GM23338 (cell line): Measurements from ENCODE around the gene ANXA3. TPM values are rescaled to one million over a fixed set of nuclear protein-coding genes. Genes with fewer than 3 reads are reported as not detected.

Experiments
- ATAC-seq: fragments of 200-7000 bp; cut with Tn5 transposase; 3 replicates; pipeline ENCODE4 v1.9.1; 2020
- DNase-seq: peaks from one replicate; pipeline ENCODE4 v3.0.0-alpha.2; 2015; ENCODE audit warnings: low spot score
- H2AFZ ChIP-seq: fragments of 200-600 bp; sonication (generic); 2 replicates; pipeline ENCODE4 v1.8.0; 2016; ENCODE audit warnings: antibody characterized with exemption, mild to moderate bottlenecking, moderate library complexity
- H3F3A ChIP-seq: fragments of 200-600 bp; sonication (generic); replicated peaks from 2 replicates; pipeline ENCODE4 v1.8.0; 2017; ENCODE audit warnings: antibody characterized with exemption, mixed run types, low read depth
- H3K27ac ChIP-seq: fragments of 200-600 bp; sonication (generic); 2 replicates; pipeline ENCODE4 v1.6.1; 2016; ENCODE audit warnings: low read depth
- H3K27me3 ChIP-seq: fragments of 200-600 bp; sonication (generic); 2 replicates; pipeline ENCODE4 v1.8.0; 2016; ENCODE audit warnings: mild to moderate bottlenecking, mixed run types, moderate library complexity; ENCODE audit not compliant: insufficient read depth
- H3K36me3 ChIP-seq: fragments of 200-600 bp; sonication (generic); 2 replicates; pipeline ENCODE4 v1.8.0; 2016; ENCODE audit warnings: mild to moderate bottlenecking; ENCODE audit not compliant: insufficient read depth
- H3K4me1 ChIP-seq: fragments of 200-600 bp; sonication (generic); 2 replicates; pipeline ENCODE4 v1.8.0; 2016; ENCODE audit warnings: mild to moderate bottlenecking, moderate library complexity; ENCODE audit not compliant: insufficient read depth
- H3K4me2 ChIP-seq: fragments of 200-600 bp; sonication (generic); 2 replicates; pipeline ENCODE4 v1.7.1; 2017; ENCODE audit warnings: mixed run types
- H3K4me3 ChIP-seq: fragments of 200-600 bp; sonication (generic); 2 replicates; pipeline ENCODE4 v1.6.1; 2016; ENCODE audit warnings: mixed run types
- H3K79me2 ChIP-seq: fragments of 200-600 bp; sonication (generic); replicated peaks from 2 replicates; pipeline ENCODE4 v1.8.0; 2017; ENCODE audit warnings: mild to moderate bottlenecking; ENCODE audit not compliant: insufficient read depth
- H3K9me2 ChIP-seq: fragments of 200-600 bp; sonication (generic); 2 replicates; pipeline ENCODE4 v1.8.0; 2017; ENCODE audit not compliant: insufficient read depth
- H4K20me1 ChIP-seq: fragments of 200-600 bp; sonication (generic); replicated peaks from 2 replicates; pipeline ENCODE4 v1.8.0; 2017; ENCODE audit warnings: mild to moderate bottlenecking; ENCODE audit not compliant: insufficient read depth
- H3K27ac Mint-ChIP-seq: 2 replicates; pipeline ENCODE4 v1.8.0; 2020; ENCODE audit warnings: inconsistent platforms, mild to moderate bottlenecking, moderate library complexity, mixed read lengths
- H3K27me3 Mint-ChIP-seq: 3 replicates; pipeline ENCODE4 v1.8.0; 2022; ENCODE audit warnings: low read depth, mild to moderate bottlenecking, moderate library complexity, mixed read lengths, inconsistent platforms; ENCODE audit not compliant: insufficient read depth, poor library complexity
- H3K36me3 Mint-ChIP-seq: 3 replicates; pipeline ENCODE4 v1.8.0; 2021; ENCODE audit warnings: low read depth, mild to moderate bottlenecking, inconsistent platforms, moderate library complexity, mixed read lengths
- H3K4me1 Mint-ChIP-seq: 3 replicates; pipeline ENCODE4 v1.8.0; 2020; ENCODE audit warnings: mild to moderate bottlenecking, inconsistent platforms, mixed read lengths
- H3K4me3 Mint-ChIP-seq: 3 replicates; pipeline ENCODE4 v1.8.0; 2021; ENCODE audit warnings: moderate library complexity, mild to moderate bottlenecking, inconsistent platforms, mixed read lengths
- H3K9me3 Mint-ChIP-seq: 3 replicates; pipeline ENCODE4 v1.8.0; 2020; ENCODE audit warnings: moderate library complexity, mild to moderate bottlenecking, inconsistent platforms, mixed read lengths
- CREB1 ChIP-seq: fragments of 250-450 bp; sonication (Bioruptor Pico); IDR thresholded peaks from 2 replicates; pipeline ENCODE4 v1.5.0; 2020; ENCODE audit warnings: low read depth, mild to moderate bottlenecking, moderate library complexity
- JUNB ChIP-seq: IDR thresholded peaks from one replicate; pipeline ENCODE4 v1.6.1; 2016; ENCODE audit warnings: antibody characterized with exemption; ENCODE audit not compliant: unreplicated experiment
- POLR2AphosphoS5 ChIP-seq: IDR thresholded peaks from 2 replicates; pipeline ENCODE4 v1.6.1; 2016; ENCODE audit warnings: antibody characterized with exemption, low read depth
- ZNF114 ChIP-seq: fragments of 250-450 bp; sonication (Bioruptor Pico); IDR thresholded peaks from 2 replicates; pipeline ENCODE4 v1.5.0; 2020; ENCODE audit warnings: mild to moderate bottlenecking, moderate library complexity
- ZNF331 ChIP-seq: fragments of 250-450 bp; sonication (Bioruptor Pico); IDR thresholded peaks from 2 replicates; pipeline ENCODE4 v1.5.0; 2020; ENCODE audit warnings: low read depth, mild to moderate bottlenecking, moderate library complexity
- polyA plus RNA-seq: library from polyadenylated mRNA; unstranded; fragments of >200 nt; fragmentation: Nextera tagmentation; extraction: Ambion mirVana; gene quantifications from 2 replicates; pipeline ENCODE4 v1.2.1, GENCODE V29; 2016
- total RNA-seq: library from RNA; depleted of rRNA; stranded (reverse); fragments of >200 nt; shearing (Covaris generic); gene quantifications from 2 replicates; pipeline ENCODE4 v1.2.3, GENCODE V29; 2014
- TF ChIP-seq, protein P1 (sequence below): fragments of 250-450 bp; sonication (Bioruptor Pico); IDR thresholded peaks from 2 replicates; pipeline ENCODE4 v1.5.0; 2020; ENCODE audit warnings: mild to moderate bottlenecking, moderate library complexity
- TF ChIP-seq, protein P2 (sequence below): IDR thresholded peaks from 2 replicates; pipeline ENCODE4 v1.6.1; 2016; ENCODE audit warnings: antibody characterized with exemption

Gene ANXA3
- total and polyA plus RNA-seq, 2 experiments from 2014 or later: 20.3 to 31.5 TPM

DNA sequence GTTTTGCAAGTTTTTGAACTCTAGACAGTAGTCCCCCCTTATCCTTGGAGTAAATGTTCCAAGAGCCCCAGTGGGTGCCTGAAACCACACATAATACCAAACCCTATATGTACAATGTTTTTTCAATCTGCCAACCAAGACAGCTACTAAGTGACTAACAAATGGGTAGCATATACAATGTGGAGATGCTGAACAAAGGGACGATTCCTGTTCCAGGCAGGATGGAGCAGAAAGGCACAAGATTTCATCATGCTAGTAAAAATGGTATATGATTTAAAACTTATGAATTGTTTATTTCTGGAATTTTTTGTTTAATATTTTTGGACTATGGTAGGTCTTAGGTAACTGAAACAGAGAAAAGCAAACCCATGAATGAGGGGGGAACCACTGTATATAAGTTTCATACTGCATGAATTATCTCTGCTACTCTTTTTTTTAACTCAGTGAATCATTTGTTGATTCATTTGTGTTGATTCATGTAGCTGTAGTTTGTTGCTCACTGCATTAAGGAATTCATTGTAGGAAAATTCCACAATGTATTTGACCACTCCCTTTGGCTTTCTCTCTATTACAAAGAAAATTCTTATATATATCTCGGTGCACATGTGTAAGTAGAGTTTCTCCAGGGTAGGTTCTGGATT is 21.9 kb upstream of the ANXA3 start (continued):
- TF ChIP-seq, protein P1, sequence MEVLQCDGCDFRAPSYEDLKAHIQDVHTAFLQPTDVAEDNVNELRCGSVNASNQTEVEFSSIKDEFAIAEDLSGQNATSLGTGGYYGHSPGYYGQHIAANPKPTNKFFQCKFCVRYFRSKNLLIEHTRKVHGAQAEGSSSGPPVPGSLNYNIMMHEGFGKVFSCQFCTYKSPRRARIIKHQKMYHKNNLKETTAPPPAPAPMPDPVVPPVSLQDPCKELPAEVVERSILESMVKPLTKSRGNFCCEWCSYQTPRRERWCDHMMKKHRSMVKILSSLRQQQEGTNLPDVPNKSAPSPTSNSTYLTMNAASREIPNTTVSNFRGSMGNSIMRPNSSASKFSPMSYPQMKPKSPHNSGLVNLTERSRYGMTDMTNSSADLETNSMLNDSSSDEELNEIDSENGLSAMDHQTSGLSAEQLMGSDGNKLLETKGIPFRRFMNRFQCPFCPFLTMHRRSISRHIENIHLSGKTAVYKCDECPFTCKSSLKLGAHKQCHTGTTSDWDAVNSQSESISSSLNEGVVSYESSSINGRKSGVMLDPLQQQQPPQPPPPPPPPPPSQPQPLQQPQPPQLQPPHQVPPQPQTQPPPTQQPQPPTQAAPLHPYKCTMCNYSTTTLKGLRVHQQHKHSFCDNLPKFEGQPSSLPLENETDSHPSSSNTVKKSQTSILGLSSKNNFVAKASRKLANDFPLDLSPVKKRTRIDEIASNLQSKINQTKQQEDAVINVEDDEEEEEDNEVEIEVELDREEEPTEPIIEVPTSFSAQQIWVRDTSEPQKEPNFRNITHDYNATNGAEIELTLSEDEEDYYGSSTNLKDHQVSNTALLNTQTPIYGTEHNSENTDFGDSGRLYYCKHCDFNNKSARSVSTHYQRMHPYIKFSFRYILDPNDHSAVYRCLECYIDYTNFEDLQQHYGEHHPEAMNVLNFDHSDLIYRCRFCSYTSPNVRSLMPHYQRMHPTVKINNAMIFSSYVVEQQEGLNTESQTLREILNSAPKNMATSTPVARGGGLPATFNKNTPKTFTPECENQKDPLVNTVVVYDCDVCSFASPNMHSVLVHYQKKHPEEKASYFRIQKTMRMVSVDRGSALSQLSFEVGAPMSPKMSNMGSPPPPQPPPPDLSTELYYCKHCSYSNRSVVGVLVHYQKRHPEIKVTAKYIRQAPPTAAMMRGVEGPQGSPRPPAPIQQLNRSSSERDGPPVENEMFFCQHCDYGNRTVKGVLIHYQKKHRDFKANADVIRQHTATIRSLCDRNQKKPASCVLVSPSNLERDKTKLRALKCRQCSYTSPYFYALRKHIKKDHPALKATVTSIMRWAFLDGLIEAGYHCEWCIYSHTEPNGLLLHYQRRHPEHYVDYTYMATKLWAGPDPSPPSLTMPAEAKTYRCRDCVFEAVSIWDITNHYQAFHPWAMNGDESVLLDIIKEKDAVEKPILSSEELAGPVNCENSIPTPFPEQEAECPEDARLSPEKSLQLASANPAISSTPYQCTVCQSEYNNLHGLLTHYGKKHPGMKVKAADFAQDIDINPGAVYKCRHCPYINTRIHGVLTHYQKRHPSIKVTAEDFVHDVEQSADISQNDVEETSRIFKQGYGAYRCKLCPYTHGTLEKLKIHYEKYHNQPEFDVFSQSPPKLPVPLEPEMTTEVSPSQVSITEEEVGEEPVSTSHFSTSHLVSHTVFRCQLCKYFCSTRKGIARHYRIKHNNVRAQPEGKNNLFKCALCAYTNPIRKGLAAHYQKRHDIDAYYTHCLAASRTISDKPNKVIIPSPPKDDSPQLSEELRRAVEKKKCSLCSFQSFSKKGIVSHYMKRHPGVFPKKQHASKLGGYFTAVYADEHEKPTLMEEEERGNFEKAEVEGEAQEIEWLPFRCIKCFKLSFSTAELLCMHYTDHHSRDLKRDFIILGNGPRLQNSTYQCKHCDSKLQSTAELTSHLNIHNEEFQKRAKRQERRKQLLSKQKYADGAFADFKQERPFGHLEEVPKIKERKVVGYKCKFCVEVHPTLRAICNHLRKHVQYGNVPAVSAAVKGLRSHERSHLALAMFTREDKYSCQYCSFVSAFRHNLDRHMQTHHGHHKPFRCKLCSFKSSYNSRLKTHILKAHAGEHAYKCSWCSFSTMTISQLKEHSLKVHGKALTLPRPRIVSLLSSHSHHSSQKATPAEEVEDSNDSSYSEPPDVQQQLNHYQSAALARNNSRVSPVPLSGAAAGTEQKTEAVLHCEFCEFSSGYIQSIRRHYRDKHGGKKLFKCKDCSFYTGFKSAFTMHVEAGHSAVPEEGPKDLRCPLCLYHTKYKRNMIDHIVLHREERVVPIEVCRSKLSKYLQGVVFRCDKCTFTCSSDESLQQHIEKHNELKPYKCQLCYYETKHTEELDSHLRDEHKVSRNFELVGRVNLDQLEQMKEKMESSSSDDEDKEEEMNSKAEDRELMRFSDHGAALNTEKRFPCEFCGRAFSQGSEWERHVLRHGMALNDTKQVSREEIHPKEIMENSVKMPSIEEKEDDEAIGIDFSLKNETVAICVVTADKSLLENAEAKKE (CRISPR knock-in tag): no peak
- TF ChIP-seq, protein P2, sequence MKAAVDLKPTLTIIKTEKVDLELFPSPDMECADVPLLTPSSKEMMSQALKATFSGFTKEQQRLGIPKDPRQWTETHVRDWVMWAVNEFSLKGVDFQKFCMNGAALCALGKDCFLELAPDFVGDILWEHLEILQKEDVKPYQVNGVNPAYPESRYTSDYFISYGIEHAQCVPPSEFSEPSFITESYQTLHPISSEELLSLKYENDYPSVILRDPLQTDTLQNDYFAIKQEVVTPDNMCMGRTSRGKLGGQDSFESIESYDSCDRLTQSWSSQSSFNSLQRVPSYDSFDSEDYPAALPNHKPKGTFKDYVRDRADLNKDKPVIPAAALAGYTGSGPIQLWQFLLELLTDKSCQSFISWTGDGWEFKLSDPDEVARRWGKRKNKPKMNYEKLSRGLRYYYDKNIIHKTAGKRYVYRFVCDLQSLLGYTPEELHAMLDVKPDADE: no peak
- no peak for TF ChIP-seq ZNF331 (CRISPR knock-in tag)

DNA sequence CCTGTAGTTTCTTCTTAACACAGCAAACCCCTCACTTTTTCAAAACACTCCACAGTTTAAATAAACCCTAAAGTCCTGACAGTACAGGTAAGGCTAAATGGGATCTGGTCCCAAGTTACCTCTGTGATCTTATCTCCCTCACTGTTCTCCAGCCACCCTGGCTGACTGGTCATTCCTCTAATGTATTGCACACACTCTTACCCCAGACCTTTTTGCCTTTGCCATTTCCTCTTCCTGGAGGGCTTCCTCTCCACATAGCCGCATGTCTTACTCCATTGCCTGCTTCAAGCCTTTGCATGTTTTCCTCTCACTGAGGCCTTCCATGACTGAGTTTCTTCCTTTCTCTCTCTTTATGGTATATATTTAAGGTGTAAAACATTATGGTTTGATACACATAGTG is 19.5 kb upstream of the ANXA3 start:
- H3K36me3 Mint-ChIP-seq: peaks cover 17% of the 10 kb centered on the region; the same call in 2 of the 3 replicates
- no peak for ATAC-seq
- no peaks in the 10 kb centered on the region for H3K79me2 ChIP-seq
- H3K27ac Mint-ChIP-seq: no peak overlapping the region
- peaks cover 4% of the 10 kb centered on the region; the same call in 1 of the 2 replicates for H3K36me3 ChIP-seq
- no peak overlapping the region for H3K27ac ChIP-seq
- DNase-seq: no peak
- H3K4me1 Mint-ChIP-seq: no peaks in the 10 kb centered on the region
- H3F3A ChIP-seq: no peaks in the 10 kb centered on the region; the same call in 1 of the 2 replicates
- H3K4me1 ChIP-seq: no peaks in the 10 kb centered on the region
- H3K27me3 ChIP-seq: no peaks in the 10 kb centered on the region
- H3K27me3 Mint-ChIP-seq: no peaks in the 10 kb centered on the region
- H3K4me2 ChIP-seq: no peak overlapping the region
- H3K4me3 Mint-ChIP-seq: no peak overlapping the region
- no peak overlapping the region for H2AFZ ChIP-seq
- H3K9me2 ChIP-seq: no peaks in the 10 kb centered on the region
- H3K9me3 Mint-ChIP-seq: no peaks in the 10 kb centered on the region
- H4K20me1 ChIP-seq: no peaks in the 10 kb centered on the region; the same call in 1 of the 2 replicates
- no peak overlapping the region for H3K4me3 ChIP-seq
- TF ChIP-seq CREB1 (no peak), POLR2AphosphoS5 (no peak), ZNF114 (CRISPR knock-in tag) (no peak), JUNB (no peak)
- TF ChIP-seq, protein P1 (CRISPR knock-in tag): no peak
